Rectal smooth muscle tissue (tissue), 1 donor: Measurements from ENCODE around the gene SH3BP4.

ENCODE experiments used
- H3K27ac ChIP-seq: one replicate; pipeline ENCODE4 v1.7.0; 2013; ENCODE audit warnings: low read depth, low read length, inconsistent platforms
- H3K27me3 ChIP-seq: one replicate; pipeline ENCODE4 v1.7.0; 2013; ENCODE audit warnings: low read length; ENCODE audit not compliant: control insufficient read depth, insufficient read depth
- H3K36me3 ChIP-seq: one replicate; pipeline ENCODE4 v1.7.0; 2013; ENCODE audit warnings: low read length; ENCODE audit not compliant: control insufficient read depth, insufficient read depth
- H3K4me1 ChIP-seq: one replicate; pipeline ENCODE4 v1.7.0; 2013; ENCODE audit warnings: low read length; ENCODE audit not compliant: control insufficient read depth, insufficient read depth
- H3K4me3 ChIP-seq: one replicate; pipeline ENCODE4 v1.7.0; 2013; ENCODE audit warnings: low read length
- H3K9ac ChIP-seq: one replicate; pipeline ENCODE4 v1.7.0; 2013; ENCODE audit warnings: low read length

SH3BP4 gene

DNA sequence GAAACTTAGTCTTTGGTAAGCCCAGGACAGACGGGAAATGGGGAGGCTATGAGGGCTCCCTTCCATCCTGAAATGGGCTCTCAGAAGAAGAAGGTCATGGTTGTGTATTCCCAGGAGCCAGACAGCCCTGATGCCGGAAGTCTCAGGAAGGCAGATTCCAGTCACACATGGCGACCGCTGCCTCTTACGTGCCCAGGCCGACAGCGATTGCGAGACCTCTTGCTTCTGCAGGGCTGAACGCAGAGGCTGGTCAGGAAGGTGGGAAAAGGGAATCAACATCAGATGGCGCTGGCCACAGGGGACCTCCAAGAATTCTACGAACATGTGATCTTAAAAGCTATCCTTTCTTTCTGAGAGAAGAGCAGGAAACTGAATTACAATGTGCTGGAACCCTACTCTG lies 22.8 kb upstream of the SH3BP4 start:
- Histone ChIP-seq H3K9ac (no peak overlapping the region), H3K4me3 (no peak overlapping the region), H3K27me3 (no peaks in the 10 kb centered on the region), H3K27ac (no peak overlapping the region), H3K4me1 (no peaks in the 10 kb centered on the region), H3K36me3 (no peaks in the 10 kb centered on the region)

DNA sequence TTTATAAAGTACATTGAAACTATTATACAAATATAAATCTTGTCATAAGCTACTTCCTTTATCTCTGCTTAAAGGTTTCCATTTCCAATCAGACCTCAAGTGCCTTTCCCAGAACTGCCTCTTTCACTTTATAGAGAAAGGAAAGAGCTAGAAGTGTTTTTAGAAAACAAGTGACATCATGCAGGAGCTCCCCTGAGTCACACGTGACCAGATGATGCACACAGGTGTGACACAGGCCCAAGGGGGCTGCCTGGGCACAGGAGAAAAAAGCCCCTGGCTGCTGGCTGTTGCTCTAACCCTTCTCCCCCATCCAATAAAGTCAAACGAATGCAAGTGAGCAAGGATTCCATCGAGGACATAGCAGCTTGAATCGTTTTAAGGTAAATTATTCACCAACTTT lies 21.4 kb upstream of the SH3BP4 start:
- Histone ChIP-seq H3K4me1 (no peaks in the 10 kb centered on the region), H3K4me3 (no peak overlapping the region), H3K27me3 (no peaks in the 10 kb centered on the region), H3K9ac (no peak overlapping the region), H3K27ac (no peak overlapping the region), H3K36me3 (no peaks in the 10 kb centered on the region)

DNA sequence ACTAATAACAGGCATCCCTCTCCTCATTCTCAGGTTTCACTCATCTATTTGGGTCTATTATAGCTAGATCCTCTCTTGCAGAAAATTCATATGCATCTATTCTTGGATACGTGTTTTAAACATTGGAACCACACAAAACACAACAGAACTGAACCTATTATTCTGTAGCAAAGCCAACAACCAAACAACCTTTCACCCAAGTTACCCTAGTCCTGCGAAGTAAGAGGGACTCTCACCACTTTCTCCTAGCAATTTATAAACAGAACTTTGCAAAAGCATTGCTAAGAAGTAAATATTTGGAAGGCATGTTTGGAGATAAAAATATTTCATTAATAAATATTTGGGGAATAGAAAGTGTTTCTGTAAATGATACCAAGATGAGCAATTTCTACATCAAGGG lies 20.4 kb upstream of the SH3BP4 start:
- Histone ChIP-seq H3K9ac (no peak overlapping the region), H3K4me3 (no peak overlapping the region), H3K27ac (no peak overlapping the region), H3K36me3 (no peaks in the 10 kb centered on the region), H3K27me3 (no peaks in the 10 kb centered on the region), H3K4me1 (no peaks in the 10 kb centered on the region)

DNA sequence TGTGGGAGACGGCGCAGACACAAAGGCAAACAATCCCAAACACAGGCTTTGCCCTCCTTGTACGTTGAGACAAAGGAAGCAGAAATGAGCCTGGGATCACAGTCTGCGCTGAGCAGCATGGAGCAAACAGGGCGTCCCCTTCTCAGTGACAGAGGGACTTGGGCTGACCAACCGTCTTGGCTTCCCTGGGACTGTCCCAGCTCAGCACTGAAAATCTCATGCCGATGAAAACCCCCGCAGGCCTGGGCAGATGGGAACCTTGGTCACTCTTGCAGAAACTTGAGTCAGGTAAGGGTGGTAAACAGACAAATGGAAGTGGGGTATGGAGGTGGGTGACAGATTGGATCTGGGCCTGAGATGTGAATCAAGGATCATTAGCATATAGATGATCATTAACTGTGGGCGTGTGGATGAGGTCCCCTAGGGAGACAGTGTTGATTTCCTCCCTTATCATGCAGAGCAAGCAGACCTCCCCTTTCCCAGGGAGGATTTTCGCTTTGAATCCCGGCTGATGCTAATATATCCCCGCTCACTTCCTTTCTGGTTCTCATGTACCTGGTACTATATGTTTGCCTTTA lies 19.1 kb upstream of the SH3BP4 start:
- H3K36me3 ChIP-seq, result no peaks in the 10 kb centered on the region
- H3K4me3 ChIP-seq, result no peak overlapping the region
- H3K4me1 ChIP-seq, result no peaks in the 10 kb centered on the region
- no peaks in the 10 kb centered on the region for H3K27me3 ChIP-seq
- no peak overlapping the region for H3K27ac ChIP-seq
- no peak overlapping the region for H3K9ac ChIP-seq

DNA sequence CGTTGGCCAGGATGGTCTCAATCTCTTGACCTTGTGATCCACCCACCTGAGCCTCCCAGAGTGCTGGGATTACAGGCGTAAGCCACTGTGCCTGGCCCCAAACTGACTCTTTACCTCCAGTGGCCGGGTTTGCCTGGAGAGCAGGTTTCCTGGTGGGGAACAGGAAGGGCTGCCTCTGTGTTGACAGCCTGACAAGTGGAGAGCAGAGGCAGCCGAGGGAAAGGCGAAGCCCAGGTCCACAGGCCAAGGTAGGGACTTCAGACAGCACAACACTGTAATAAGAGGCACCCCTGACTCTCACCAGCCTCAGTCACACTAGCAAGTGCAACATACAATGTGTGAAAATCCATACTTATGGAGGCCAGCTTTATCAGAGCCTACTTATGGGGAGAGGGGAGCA lies 16.5 kb upstream of the SH3BP4 start:
- H3K9ac ChIP-seq, result no peak overlapping the region
- no peaks in the 10 kb centered on the region for H3K4me1 ChIP-seq
- H3K4me3 ChIP-seq, result no peak overlapping the region
- H3K27me3 ChIP-seq, result no peaks in the 10 kb centered on the region
- no peaks in the 10 kb centered on the region for H3K36me3 ChIP-seq
- no peak overlapping the region for H3K27ac ChIP-seq

DNA sequence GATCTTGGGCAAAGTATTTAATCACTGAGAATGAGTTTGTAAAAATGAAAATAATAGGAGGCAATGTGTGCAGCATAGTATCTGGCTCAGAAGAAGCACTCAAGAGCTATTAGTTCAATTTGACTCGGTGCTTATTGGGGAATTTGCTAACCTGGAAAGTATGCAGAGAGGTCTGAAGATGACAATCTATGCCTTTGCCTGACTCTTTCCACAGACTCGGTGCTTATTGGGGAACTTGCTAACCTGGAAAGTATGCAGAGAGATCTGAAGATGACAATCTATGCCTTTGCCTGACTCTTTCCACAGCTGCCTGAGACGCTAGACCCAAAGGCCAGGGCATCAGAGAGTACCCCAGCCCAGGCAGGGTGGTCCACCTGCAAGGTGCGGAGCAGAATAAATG lies 12.2 kb upstream of the SH3BP4 start:
- Histone ChIP-seq H3K4me3 (no peak overlapping the region), H3K9ac (no peak overlapping the region), H3K36me3 (no peaks in the 10 kb centered on the region), H3K27ac (no peak overlapping the region), H3K27me3 (no peaks in the 10 kb centered on the region), H3K4me1 (no peaks in the 10 kb centered on the region)

DNA sequence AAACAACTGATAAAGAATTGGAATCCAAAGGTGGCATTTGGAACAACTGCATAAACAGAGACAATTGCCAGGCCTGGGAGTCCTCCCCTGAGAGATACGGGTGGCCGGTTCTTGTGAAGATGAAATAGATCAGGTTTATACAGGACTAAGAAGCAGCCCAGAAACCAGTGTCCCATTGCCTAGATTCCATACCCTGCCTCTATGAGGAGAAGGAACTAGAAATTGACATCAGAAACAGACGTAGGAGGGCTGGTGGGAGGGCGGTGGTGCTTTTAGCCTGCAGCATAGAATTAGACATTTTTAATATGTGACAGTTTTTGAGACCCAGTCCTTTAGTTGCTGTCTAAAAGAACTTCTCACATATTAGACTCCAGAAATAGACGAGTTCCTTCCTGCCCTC lies 11.8 kb upstream of the SH3BP4 start:
- Histone ChIP-seq H3K4me3 (no peak overlapping the region), H3K27ac (no peak overlapping the region), H3K4me1 (no peaks in the 10 kb centered on the region), H3K36me3 (no peaks in the 10 kb centered on the region), H3K27me3 (no peaks in the 10 kb centered on the region), H3K9ac (no peak overlapping the region)

DNA sequence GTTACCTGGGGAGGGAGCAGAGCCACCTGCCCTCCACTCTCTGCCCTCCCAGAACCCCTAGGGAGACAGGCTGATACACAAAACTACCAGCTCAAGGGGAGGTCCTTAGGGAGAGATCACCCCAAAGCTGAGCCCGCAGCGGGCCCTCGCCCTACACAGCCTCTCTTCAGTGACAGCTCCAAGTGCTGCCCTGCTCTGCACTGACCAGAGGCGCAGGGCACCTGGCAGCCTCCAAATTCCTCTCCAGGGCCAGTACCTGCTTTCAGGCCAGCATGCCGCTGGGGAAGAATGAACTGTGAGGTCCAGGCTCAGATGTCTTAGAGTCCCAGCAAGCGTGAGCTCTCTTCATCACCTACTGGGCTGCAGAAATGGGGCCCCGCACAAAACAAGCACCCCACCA lies 11.3 kb upstream of the SH3BP4 start:
- no peak overlapping the region for H3K27ac ChIP-seq
- H3K4me3 ChIP-seq, result no peak overlapping the region
- no peak overlapping the region for H3K9ac ChIP-seq
- no peaks in the 10 kb centered on the region for H3K36me3 ChIP-seq
- no peaks in the 10 kb centered on the region for H3K4me1 ChIP-seq
- no peaks in the 10 kb centered on the region for H3K27me3 ChIP-seq

DNA sequence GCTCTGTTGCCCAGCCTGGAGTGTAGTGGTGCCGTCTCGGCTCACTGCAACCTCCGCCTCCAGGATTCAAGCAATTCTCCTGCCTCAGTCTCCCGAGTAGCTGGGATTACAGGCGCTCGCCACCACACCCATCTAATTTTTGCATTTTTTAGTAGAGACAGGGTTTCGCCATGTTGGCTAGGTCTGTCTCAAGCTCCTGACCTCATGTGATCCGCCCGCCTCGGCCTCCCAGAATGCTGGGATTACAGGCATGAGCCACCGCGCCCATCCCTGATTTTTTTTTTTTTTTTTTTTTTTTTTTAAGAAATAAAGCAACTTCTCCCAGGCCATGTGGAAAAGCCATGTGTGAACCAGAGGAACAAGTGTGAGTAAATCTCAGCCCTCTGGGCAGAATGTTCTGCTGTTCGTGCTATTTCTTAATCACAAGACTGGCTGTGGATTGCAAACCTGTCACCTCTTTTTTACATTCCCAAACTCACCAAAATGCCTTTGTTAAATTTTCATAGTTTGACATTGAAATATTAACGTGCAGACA lies 6.4 kb upstream of the SH3BP4 start:
- no peak overlapping the region for H3K4me3 ChIP-seq
- H3K27me3 ChIP-seq, result no peaks in the 10 kb centered on the region
- no peaks in the 10 kb centered on the region for H3K36me3 ChIP-seq
- no peak overlapping the region for H3K9ac ChIP-seq
- H3K4me1 ChIP-seq, result peaks cover 4% of the 10 kb centered on the region
- no peak overlapping the region for H3K27ac ChIP-seq

DNA sequence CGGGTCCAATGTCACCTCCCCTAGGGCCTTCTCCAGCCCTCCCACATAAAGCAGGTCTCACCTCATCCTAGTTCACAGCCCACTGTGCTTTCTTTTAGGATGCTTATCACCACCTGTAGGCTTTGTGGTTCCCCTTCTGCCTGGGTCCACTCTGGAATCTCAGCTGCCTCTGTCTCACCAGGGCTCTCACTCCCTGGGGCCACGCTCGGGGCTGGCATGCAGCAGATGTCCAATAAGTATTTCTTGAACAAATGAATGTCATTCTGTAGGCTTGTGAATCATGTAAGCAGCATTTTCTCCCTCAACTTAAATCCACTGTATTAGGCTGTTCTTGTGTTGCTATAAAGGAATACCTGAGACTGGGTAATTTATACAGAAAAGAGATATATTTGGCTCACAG lies 4.3 kb upstream of the SH3BP4 start:
- peaks cover 4% of the 10 kb centered on the region for H3K4me1 ChIP-seq
- H3K27me3 ChIP-seq, result no peaks in the 10 kb centered on the region
- no peak overlapping the region for H3K4me3 ChIP-seq
- H3K27ac ChIP-seq, result no peak overlapping the region
- H3K9ac ChIP-seq, result no peak overlapping the region
- no peaks in the 10 kb centered on the region for H3K36me3 ChIP-seq

DNA sequence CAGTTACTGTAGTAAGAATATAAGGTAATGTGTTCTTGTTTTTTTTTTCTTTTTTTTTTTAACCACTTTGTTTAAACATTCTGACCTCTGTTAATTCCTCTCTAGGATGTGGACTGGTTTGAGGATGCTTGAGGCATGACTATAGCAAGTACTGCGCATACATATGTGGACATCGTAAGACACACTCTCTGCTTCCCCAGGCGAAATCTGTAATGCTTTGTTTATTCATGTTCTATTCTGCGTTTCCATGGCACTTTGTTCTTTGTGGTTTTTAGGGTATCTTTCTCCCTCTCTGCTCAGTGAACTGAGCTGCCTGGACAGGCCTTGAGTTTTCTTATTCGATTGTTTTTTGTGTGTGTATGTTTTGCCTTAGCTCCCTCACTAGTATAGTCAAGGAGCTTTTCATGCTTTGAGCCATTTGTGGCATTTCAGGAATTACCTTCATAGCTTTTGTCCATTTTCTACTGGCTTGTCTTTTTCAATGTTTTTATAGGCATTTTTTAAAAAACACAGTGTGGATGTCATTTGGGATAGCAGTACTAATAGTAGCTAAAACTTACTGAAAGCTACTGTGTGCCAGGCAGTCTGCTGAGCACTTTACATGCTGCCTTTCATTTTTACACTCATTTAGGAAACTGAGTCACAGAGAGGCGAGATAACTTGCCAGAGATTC lies 1.9 kb upstream of the SH3BP4 start:
- H3K27ac ChIP-seq, result peak overlapping the region; percentile 14
- no peaks in the 10 kb centered on the region for H3K36me3 ChIP-seq
- no peak overlapping the region for H3K4me3 ChIP-seq
- H3K27me3 ChIP-seq, result no peaks in the 10 kb centered on the region
- H3K9ac ChIP-seq, result no peak overlapping the region
- H3K4me1 ChIP-seq, result peaks cover 4% of the 10 kb centered on the region

DNA sequence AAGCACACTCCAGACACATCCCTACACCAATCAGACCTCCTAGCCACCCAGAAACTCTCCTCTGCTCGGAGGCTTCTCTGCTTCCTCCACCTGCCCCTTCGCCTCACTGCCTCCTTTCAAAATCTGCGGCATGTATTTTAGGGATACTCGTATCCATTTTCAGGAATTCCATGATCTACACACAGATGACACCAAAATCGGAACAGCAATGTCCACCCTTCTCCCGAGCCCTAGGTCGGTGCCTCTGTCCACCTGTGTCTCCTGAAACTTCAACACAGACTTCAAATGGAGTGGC lies 1.4 kb upstream of the SH3BP4 start:
- Histone ChIP-seq H3K4me3 (no peak overlapping the region), H3K4me1 (peaks cover 4% of the 10 kb centered on the region), H3K27ac (no peak overlapping the region), H3K27me3 (no peaks in the 10 kb centered on the region), H3K9ac (no peak overlapping the region), H3K36me3 (no peaks in the 10 kb centered on the region)
